Karpas-422 (cell line): ENCODE data around the gene SRCIN1. TPM values are rescaled to one million over a fixed set of nuclear protein-coding genes. Genes with fewer than 3 reads are reported as not detected.

Experiments used
- DNase-seq: peaks from one replicate; pipeline ENCODE4 v3.0.0-alpha.2; 2015
- H2AFZ ChIP-seq: fragments of 200-600 bp; sonication (generic); 2 replicates; pipeline ENCODE4 v1.6.1; 2014; ENCODE audit warnings: antibody characterized with exemption, low read length, mixed read lengths
- H3K27ac ChIP-seq: fragments of 200-600 bp; sonication (generic); 2 replicates; pipeline ENCODE4 v1.5.1; 2014; ENCODE audit warnings: mild to moderate bottlenecking, low read length, moderate library complexity
- H3K27me3 ChIP-seq: fragments of 200-600 bp; sonication (generic); 2 replicates; pipeline ENCODE4 v1.6.1; 2014; ENCODE audit warnings: low read length, mixed read lengths
- H3K36me3 ChIP-seq: fragments of 200-600 bp; sonication (generic); 2 replicates; pipeline ENCODE4 v1.6.1; 2014; ENCODE audit warnings: low read length, mixed read lengths; ENCODE audit not compliant: insufficient read depth
- H3K4me1 ChIP-seq: fragments of 200-600 bp; sonication (generic); 2 replicates; pipeline ENCODE4 v1.6.1; 2014; ENCODE audit warnings: mild to moderate bottlenecking, low read length, mixed read lengths
- H3K4me2 ChIP-seq: fragments of 200-600 bp; sonication (generic); 2 replicates; pipeline ENCODE4 v1.6.1; 2014; ENCODE audit warnings: low read length, low read depth, mild to moderate bottlenecking; ENCODE audit not compliant: poor library complexity, severe bottlenecking
- H3K4me3 ChIP-seq: fragments of 200-600 bp; sonication (generic); 2 replicates; pipeline ENCODE4 v1.5.1; 2014; ENCODE audit warnings: mild to moderate bottlenecking, antibody characterized with exemption, low read length, mixed read lengths
- H3K79me2 ChIP-seq: fragments of 200-600 bp; sonication (generic); 2 replicates; pipeline ENCODE4 v1.6.1; 2014; ENCODE audit warnings: mild to moderate bottlenecking, low read length, mixed read lengths
- H3K9ac ChIP-seq: fragments of 200-600 bp; sonication (generic); 2 replicates; pipeline ENCODE4 v1.6.0; 2014; ENCODE audit warnings: low read length
- H3K9me2 ChIP-seq: fragments of 200-600 bp; sonication (generic), shearing (Covaris generic); replicated peaks from 2 replicates; pipeline ENCODE4 v1.6.0; 2014; ENCODE audit warnings: mild to moderate bottlenecking, low read length, moderate library complexity; ENCODE audit not compliant: insufficient read depth
- H3K9me3 ChIP-seq: fragments of 300-700, 200-600 bp; sonication (generic); 2 replicates; pipeline ENCODE4 v1.6.1; 2014; ENCODE audit warnings: low read length, mixed read lengths
- H4K20me1 ChIP-seq: fragments of 200-600 bp; sonication (generic); 2 replicates; pipeline ENCODE4 v1.6.1; 2014; ENCODE audit warnings: mild to moderate bottlenecking, antibody characterized with exemption, low read length, low read depth; ENCODE audit not compliant: insufficient read depth
- total RNA-seq: library from RNA; depleted of rRNA; stranded (reverse); fragments of >200 nt; shearing (Covaris generic); gene quantifications from 2 replicates; pipeline ENCODE4 v1.2.3, GENCODE V29; 2014; ENCODE audit warnings: low replicate concordance

SRCIN1 gene
- total RNA-seq, 1 experiment from 2014 or later, result 0.86 TPM

DNA sequence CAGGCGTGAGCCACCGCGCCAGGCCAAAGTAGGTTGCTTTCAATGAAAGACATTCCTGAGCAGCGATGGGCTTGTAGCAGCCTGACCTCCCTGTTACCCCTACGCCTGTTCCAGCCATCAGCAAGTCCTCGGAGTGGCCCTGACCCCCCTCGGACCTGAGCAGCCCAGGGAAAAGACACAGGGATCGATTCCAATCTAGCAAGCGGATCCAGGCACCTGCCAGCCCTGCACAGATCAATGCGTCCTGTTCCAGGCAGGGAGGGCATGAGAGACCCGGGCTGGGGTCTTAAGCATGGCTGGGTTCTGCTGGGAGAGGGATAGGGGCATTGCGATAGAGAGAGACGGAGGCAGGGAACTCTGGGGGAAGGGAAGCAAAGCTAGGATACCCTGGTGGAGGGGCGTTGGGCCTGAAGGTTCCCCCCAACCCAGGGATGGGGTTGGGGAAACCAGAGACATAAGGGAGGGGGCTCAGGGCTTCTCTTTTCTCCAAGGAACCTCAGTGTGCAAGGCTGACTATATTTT is 21.9 kb downstream of the SRCIN1 start:
- H3K4me2 ChIP-seq, result peak overlapping the region; percentile 20

GRCh38 chr17:38583176-38583575 is 22.6 kb downstream of the SRCIN1 start:
- H3K9me2 ChIP-seq, result no peaks in the 10 kb centered on the region
- H3K27me3 ChIP-seq, result no peaks in the 10 kb centered on the region
- H2AFZ ChIP-seq, result no peak overlapping the region
- no peaks in the 10 kb centered on the region for H3K79me2 ChIP-seq
- H3K9me3 ChIP-seq, result no peaks in the 10 kb centered on the region
- H3K4me1 ChIP-seq, result peaks cover 9% of the 10 kb centered on the region
- H3K36me3 ChIP-seq, result no peaks in the 10 kb centered on the region
- H3K9ac ChIP-seq, result no peak overlapping the region
- H3K4me3 ChIP-seq, result no peak overlapping the region
- no peak overlapping the region for H3K4me2 ChIP-seq
- no peaks in the 10 kb centered on the region for H4K20me1 ChIP-seq
- H3K27ac ChIP-seq, result no peak overlapping the region
- DNase-seq, result no peak

More for the DNA sequence above, 21.9 kb downstream of the SRCIN1 start:
- no peaks in the 10 kb centered on the region for H3K36me3 ChIP-seq
- no peak for DNase-seq
- no peaks in the 10 kb centered on the region for H4K20me1 ChIP-seq
- H3K9me3 ChIP-seq, result no peaks in the 10 kb centered on the region
- no peak overlapping the region for H3K4me3 ChIP-seq
- peak overlapping the region; percentile 41; the same call in 1 of the 2 replicates for H3K9ac ChIP-seq
- no peaks in the 10 kb centered on the region for H3K79me2 ChIP-seq
- H2AFZ ChIP-seq, result peak overlapping the region; percentile 30; the same call in 1 of the 2 replicates
- H3K27ac ChIP-seq, result no peak overlapping the region
- no peaks in the 10 kb centered on the region for H3K9me2 ChIP-seq
- no peaks in the 10 kb centered on the region for H3K27me3 ChIP-seq
- peaks cover 11% of the 10 kb centered on the region for H3K4me1 ChIP-seq

DNA sequence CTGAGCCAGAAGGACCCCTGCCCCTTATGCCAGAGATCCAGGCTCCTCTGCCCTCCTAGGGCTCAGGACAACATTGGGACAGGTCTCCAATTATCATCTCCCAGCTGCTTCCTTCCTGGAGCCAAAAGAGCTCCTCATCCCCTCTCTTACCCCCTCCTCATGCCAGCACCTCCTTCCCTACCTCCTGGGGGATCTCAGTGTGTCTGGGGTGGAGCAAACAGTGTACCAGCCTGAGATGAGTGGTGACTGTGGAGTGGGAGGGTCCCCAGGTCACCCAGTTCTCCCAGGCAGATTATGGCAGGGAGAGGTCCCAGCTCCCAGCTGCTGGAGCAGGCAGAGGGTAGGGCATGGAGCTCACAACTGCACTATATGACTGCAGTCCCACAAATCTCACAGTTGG is 23.7 kb downstream of the SRCIN1 start:
- no peak overlapping the region for H3K27ac ChIP-seq
- no peaks in the 10 kb centered on the region for H3K27me3 ChIP-seq
- H3K4me1 ChIP-seq, result peaks cover 3% of the 10 kb centered on the region
- no peaks in the 10 kb centered on the region for H3K9me2 ChIP-seq
- DNase-seq, result no peak
- H2AFZ ChIP-seq, result no peak overlapping the region
- no peaks in the 10 kb centered on the region for H3K9me3 ChIP-seq
- no peak overlapping the region for H3K9ac ChIP-seq
- no peaks in the 10 kb centered on the region for H3K36me3 ChIP-seq
- no peaks in the 10 kb centered on the region for H4K20me1 ChIP-seq
- no peaks in the 10 kb centered on the region for H3K79me2 ChIP-seq
- H3K4me3 ChIP-seq, result no peak overlapping the region
- no peak overlapping the region for H3K4me2 ChIP-seq

DNA sequence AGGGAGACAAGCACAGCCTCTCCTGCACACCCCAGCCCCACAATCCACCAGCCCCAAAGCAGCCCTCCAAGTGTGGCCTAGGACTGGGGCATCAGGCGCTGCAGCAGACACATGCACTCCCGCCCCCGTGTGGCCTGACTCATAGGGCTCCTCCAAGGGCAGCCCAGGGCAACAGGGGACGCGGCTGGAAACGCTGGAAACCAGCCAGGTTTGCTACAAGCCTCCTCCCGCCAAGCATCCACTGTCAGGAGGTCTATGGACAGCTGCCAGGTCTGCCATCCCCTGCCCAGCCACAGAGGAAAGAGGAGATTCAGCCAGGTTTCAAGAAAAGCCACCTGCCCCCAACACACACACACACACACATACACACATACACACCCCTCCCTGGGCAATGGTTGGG is 25.8 kb downstream of the SRCIN1 start:
- Histone ChIP-seq H2AFZ (no peak overlapping the region), H3K4me1 (peaks cover 3% of the 10 kb centered on the region), H4K20me1 (no peaks in the 10 kb centered on the region), H3K4me3 (no peak overlapping the region), H3K27ac (no peak overlapping the region), H3K9me2 (no peaks in the 10 kb centered on the region), H3K9ac (no peak overlapping the region), H3K79me2 (no peaks in the 10 kb centered on the region), H3K9me3 (no peaks in the 10 kb centered on the region), H3K4me2 (no peak overlapping the region), H3K36me3 (no peaks in the 10 kb centered on the region), H3K27me3 (no peaks in the 10 kb centered on the region)
- peak; percentile 69 for DNase-seq

GRCh38 chr17:38579083-38579480 is 26.7 kb downstream of the SRCIN1 start:
- H3K4me3 ChIP-seq, result no peak overlapping the region
- H3K9me2 ChIP-seq, result no peaks in the 10 kb centered on the region
- no peaks in the 10 kb centered on the region for H3K9me3 ChIP-seq
- H3K4me1 ChIP-seq, result peaks cover under 1% of the 10 kb centered on the region
- DNase-seq, result no peak
- H4K20me1 ChIP-seq, result no peaks in the 10 kb centered on the region
- no peaks in the 10 kb centered on the region for H3K36me3 ChIP-seq
- H2AFZ ChIP-seq, result no peak overlapping the region
- no peak overlapping the region for H3K27ac ChIP-seq
- no peaks in the 10 kb centered on the region for H3K27me3 ChIP-seq
- H3K9ac ChIP-seq, result no peak overlapping the region
- no peak overlapping the region for H3K4me2 ChIP-seq
- no peaks in the 10 kb centered on the region for H3K79me2 ChIP-seq

DNA sequence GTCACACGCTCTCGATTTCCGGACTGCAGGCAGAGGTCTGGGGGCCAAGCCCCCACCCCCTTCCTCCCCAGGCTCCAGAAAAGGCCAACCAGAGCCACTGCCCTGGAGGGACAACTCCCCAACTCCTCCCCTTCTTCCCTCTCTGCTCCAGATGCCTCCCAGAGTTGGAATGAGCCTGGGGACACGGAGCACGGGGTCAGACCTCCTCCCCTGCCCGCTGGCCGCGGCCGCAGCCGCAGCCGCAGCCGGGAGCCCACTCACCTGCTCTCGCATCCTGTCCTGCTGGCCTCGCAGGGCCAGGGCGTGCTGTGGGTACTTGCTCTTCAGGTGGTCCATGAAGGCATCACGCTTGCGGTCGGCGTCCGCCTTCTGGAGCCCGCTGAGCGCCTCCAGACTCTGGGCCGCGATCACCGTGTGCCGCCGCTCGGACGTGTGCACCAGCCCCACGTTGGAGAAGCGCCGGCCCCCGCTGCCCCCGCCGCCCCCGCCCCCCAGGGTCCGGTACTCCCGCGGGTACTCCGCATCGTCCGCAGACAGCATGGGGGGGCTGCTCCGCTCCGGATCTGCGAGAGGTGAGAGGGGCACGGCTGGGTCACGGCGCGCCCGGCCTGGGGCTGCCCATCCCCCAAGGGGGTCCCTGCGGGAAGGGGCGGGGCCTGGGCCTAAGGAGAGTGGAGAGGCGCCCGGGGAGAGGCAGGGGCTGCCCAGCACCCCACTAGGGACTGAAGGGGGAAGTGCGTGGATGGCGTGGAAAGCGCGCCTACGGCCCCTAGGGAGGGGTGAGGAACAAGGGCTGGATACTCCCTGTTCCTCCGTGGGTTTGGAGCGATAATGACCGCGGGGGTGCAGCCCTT is 27.3 kb downstream of the SRCIN1 start:
- H3K36me3 ChIP-seq, result no peaks in the 10 kb centered on the region
- no peaks in the 10 kb centered on the region for H3K27me3 ChIP-seq
- no peaks in the 10 kb centered on the region for H3K9me3 ChIP-seq
- H3K4me3 ChIP-seq, result no peak overlapping the region
- no peak overlapping the region for H3K27ac ChIP-seq
- no peak overlapping the region for H3K4me2 ChIP-seq
- no peak for DNase-seq
- H3K9me2 ChIP-seq, result no peaks in the 10 kb centered on the region
- H3K9ac ChIP-seq, result no peak overlapping the region
- no peak overlapping the region for H2AFZ ChIP-seq
- no peaks in the 10 kb centered on the region for H3K4me1 ChIP-seq
- no peaks in the 10 kb centered on the region for H3K79me2 ChIP-seq
- no peaks in the 10 kb centered on the region for H4K20me1 ChIP-seq

DNA sequence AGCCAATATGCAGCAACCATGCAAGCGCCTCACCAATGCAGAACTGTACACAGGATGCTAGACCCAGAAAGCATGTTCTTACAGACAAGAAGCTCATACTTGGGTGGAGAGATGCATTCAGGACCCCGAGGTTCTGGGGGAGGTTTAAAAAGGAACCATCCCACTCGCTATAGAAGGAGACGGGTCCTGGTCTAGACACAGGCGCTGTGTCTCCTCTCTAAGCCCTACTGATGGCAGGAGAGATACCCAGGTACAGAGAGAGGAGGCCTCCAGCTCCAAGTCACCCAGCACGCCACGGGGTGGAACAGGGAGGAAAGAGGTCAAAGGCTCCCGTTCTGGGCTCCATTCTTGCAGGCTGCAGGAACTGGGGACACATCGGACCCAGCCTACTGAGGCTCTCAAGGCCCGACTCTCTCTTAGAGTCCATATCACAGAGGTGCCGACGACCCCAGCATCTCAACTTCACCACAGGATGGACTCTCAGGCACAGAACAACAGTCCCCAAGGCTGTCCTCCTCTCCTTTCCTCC is 28.0 kb downstream of the SRCIN1 start:
- Histone ChIP-seq H4K20me1 (no peaks in the 10 kb centered on the region), H3K27me3 (no peaks in the 10 kb centered on the region)

DNA sequence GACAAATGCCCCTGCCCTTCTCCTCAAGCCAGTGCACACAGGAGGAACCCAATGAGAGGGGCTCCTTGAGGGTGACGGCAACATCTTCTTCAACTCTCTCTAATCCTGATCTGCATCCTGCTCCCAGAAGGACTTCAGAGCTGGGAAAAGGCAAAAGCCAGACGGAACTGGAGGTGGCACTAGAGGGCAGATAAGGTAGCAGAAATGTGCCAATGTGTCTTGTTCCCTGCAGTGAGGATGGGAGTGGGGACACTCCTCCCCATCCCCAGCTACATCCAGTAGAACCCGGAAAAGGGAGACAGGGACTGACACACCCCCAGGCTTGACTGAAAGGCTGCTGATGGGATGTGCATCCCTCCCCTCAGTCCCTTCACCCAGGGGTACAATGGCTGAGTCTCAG is 28.5 kb downstream of the SRCIN1 start:
- Histone ChIP-seq H3K27ac (no peak overlapping the region), H3K4me3 (no peak overlapping the region), H2AFZ (no peak overlapping the region), H3K9me2 (no peaks in the 10 kb centered on the region), H3K9ac (no peak overlapping the region), H3K79me2 (no peaks in the 10 kb centered on the region), H4K20me1 (no peaks in the 10 kb centered on the region), H3K27me3 (no peaks in the 10 kb centered on the region), H3K4me1 (no peaks in the 10 kb centered on the region), H3K9me3 (no peaks in the 10 kb centered on the region), H3K4me2 (no peak overlapping the region), H3K36me3 (no peaks in the 10 kb centered on the region)
- no peak for DNase-seq

More for the DNA sequence above, 28.0 kb downstream of the SRCIN1 start:
- H3K4me3 ChIP-seq, result no peak overlapping the region
- no peak overlapping the region for H3K4me2 ChIP-seq
- no peak for DNase-seq
- no peaks in the 10 kb centered on the region for H3K4me1 ChIP-seq
- H3K9me2 ChIP-seq, result no peaks in the 10 kb centered on the region
- no peaks in the 10 kb centered on the region for H3K36me3 ChIP-seq
- H3K9ac ChIP-seq, result no peak overlapping the region
- H3K27ac ChIP-seq, result no peak overlapping the region
- H3K9me3 ChIP-seq, result no peaks in the 10 kb centered on the region
- H2AFZ ChIP-seq, result no peak overlapping the region
- no peaks in the 10 kb centered on the region for H3K79me2 ChIP-seq
